ENCODE results near the gene PHF21B.
"Not testable (repeated sequence)": the region's sequence is repeated elsewhere in the genome, so short reads cannot be mapped to it uniquely, and the experiment has no call there.

Gene PHF21B

DNA sequence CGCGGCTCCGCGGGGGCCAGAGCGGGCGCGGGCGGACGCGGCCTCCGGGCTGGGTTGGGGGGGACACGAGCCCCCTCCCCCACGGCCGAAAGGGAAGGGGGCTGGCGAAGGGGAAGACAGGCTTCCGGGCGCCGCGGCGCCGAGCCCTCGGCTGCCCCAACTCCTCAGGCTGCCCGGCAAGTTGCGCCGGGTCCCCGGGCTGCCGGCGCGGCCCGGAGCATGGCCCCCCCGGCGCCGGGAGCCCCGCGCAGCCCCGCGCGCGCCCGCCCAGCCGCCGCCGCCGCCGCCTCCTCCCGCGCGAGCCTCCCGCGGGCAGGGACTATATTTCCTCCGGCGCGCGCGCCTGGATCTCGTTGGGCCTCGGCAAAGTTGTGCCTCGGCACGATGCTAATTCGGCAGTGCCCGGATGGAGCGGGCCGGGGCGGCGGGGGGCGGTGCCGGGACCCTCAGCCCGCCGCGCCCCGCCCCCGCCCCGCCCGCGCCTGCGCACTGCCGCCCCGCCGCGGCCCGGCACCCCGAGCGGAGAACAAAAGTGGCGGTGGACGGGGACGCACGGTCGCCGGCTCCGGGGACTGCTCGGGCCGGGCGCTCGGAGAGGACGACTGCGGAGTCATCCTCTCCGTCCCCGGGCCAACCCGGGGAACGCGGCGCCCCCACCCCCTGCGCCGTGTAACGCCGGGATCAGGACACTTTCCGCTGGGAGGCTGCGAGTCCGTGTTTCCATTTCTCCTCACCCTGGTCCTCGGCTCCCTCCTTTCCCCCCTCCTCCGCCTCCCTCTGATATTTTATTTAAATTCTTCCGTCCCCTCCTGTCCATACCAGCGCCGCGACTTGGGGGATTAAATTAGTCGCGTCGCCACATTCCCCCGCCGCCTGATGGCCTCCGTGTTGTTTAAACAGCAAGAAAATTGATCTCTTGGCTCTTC is at the start of gene PHF21B:
Gene PHF21B, minus strand, starts transcription at position 400 of the 926 bp plus-strand sequence. CDS start 456 bp downstream, outside the sequence.
- no peak for DNase-seq

DNA sequence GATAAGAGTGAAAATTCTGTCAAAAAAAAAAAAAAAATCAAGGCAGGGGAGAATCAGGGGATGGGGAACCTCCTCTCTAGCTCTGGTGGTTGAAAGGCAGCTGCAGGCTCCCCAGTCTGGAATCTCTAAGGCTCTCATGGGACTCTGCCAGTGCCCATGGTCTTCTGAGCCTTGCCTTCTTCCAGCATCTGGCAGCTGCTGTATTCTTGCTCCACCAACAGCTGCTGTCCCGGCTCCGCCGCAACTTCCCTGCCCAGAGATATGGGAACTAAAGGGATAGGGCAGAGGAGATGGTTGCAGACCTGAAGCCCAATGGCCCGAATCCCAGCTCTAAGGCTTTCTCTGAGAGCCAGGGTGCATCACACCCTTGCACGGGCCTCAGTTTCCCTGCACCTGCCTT is 49.5 kb upstream of the PHF21B start:
- no peak for DNase-seq

DNA sequence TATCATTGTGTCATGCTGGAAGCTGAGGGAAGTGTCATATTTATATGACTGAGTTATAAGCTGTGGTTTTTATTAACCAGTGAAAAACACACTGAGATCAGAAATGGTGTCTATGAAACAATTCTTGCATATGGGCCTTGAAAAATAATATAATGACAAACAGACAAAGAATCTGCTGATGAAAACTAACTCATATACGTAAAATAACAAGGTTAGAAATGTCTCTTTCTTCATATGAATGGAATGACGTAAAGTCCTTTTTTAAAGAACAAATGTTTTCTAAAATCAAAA is 48.8 kb upstream of the PHF21B start:
- no peak for DNase-seq

DNA sequence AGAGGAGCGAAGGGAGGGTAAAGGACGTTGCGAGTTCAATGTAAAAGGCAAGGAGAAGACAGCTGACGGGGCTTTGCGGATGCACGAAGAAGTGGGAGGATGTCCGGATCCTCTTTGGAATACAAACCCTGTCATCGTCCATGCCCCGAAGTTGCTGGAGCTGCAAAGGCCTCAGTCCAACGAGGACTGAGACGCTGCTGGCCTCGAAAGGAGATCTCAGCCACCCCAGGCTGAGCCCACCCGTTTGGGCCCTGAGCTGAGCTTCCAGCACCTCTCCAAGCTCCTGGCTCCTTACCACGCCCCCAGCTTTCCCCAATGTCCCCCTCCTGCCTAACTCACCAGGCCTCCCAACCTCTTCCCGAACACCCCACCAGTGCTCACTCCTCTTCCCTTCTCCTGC is 46.1 kb upstream of the PHF21B start:
- DNase-seq, result no peak

DNA sequence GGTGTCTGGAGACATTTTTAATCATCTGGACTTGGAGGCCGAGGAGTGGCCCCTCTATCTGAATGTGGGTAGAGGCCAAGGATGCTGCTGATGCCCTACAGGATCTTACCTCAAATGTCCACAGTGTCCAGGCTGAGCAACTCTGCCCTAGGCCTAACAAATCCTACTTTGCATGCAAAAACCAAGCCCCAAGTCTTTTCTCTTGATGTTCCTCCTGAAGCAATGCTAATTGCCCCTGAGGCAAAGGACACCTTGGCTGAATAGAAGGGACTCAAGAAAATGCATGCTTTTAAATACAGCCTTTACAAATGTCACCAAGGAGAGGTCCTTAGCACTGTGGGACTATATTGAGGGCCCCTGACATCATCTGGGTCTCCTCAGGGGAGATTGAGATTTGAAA is 43.8 kb upstream of the PHF21B start:
- no peak for DNase-seq

DNA sequence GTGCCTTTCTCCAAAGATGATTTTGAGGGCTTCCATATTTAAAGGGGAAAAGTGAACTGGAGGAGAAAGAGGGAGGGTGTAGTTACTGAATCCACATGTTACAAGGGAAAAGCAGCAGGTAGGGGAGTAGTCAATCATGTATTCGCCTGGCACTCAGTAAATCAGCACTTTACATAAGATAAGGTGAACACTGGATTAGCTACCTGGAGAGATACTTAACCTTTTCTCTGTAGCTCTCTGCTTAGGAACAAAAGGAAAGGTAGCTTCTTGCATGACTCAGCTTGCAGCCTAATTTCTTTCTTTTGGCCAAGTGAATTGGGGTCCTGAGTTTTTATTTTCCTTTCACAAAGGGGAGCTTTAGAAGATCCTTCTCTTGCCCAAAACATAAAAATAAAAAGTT is 43.3 kb upstream of the PHF21B start:
- DNase-seq, result no peak

DNA sequence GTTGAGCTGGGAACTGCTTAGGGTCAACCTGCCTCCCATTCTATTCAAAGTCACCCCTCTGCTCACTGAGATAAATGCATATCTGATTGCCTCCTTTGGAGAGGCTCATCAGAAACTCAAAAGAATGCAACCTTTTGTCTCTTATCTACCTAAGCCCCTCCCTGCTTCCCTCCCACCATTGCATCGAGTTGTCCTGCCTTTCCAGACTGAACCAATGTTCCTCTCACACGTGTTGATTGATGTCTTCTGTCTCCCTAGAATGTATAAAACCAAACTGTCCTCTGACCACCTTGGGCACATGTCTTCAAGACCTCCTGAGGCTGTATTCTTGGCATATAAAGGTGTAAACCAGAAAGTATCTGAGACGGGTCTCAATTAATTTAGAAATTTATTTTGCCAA is 42.9 kb upstream of the PHF21B start:
- DNase-seq, result not testable (repeated sequence)

DNA sequence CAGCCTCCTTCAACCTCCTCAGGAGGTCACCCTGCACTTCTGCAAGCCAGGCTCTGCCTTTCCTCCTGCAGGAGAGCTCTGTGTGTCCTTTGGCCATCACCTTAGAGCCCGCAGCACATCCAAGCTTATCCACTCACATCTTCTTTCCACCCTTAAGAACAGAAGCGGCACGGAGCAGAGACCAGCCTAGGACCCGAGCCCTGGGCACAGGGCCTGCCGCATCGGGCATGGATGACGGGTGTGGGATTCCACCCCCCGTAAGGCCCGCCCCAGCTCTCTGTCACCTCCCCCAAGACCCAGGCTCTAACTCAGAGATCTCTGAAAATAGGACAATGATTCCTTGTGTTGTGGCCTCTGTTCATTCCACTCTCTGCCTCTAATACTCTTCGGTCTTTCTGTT is 42.1 kb upstream of the PHF21B start:
- DNase-seq, result no peak

DNA sequence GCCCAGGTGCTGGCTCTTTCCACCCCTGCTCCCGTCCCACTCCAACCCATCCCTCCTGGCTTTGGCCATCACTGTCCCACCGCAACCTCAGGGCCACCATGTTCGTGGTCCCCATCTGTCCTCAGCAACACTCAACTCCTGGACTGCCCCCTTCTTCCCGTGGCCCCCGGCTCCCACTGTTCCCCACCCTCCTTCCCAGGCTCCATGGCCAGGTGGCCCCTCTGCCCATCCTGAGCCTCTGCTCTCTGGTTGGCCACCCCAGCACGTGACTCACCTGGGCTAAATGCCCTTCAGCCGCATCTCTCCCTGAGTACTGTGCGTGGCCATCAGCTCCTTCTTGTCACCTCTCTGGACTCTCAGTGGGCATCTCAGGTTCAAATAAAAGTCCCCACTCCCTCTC is 41.6 kb upstream of the PHF21B start:
- DNase-seq, result no peak

DNA sequence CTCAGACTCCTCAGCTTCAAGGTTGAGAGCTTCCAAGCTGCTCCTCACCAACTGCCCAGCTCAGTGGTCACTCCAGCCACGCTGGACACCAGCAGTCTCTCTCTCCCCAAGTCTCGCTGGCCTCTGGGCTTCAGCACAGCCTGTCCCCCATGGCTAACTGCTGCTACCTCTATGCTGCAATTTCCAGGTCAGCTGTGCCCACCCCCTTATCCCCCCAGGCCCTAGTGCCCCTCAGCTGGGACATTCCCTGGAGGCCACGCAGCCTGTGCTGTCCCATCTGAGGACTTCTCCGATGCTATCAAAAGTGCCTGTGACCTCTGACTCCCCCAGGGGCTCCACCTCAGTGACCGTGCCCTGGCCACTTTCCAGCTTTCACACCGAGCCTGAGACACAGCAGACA is 37.5 kb upstream of the PHF21B start:
- no peak for DNase-seq

DNA sequence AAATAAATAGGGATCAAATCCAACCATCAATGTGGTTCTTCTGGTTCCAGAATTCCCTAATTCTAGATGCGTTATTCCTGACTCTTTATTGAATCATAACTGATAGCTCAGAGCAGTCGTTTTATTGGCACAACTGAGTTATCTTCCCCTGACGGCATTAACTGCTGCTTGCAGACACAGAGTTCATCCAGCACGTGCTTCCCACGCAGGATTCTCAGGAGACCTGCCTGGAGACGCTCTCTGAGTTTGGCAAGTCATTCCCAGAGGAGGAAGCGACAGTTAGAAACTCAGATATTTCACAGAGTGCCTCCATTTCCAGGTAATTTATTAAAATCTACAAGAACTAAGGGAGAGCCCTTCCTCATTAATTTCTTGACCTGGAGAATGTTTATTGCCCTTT is 35.4 kb upstream of the PHF21B start:
- DNase-seq, result no peak

DNA sequence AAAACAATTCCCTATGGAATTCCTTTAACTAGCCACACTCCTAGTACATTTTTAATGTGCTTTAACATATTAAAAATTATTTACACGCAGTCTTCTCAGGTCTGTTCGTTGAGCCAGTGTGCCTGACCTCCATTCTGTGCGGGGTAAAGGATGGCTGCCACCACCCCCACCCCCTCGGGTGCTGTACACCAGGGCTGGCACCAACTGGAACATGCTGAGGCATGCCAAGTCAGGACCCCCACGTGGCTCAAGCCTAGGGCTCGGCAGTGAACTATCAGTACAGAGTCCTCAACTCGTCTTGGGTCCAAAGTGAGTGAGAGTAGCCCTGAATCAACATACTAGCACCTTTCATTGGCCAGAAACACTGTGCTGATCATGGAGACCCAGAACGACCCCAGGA is 32.5 kb upstream of the PHF21B start:
- no peak for DNase-seq

DNA sequence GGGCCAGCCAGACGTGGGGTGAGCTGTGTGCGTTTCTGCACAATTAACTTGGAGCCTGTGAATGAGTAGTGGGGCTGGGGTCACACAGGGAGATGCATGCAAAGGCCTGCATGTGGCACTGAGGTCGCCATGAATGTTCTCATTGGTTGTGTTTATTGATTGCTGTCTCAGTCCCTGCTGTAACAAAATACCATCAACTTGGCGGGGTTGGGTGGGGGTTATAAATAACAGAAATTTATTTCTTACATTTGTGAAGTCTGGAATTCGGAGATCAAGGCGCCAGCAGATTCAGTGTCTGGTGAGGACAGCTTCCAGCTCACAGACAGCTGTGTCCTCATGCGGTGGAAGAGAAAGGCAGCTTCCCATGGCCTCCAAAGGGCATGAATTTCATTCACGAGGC is 29.3 kb upstream of the PHF21B start:
- DNase-seq, result no peak

DNA sequence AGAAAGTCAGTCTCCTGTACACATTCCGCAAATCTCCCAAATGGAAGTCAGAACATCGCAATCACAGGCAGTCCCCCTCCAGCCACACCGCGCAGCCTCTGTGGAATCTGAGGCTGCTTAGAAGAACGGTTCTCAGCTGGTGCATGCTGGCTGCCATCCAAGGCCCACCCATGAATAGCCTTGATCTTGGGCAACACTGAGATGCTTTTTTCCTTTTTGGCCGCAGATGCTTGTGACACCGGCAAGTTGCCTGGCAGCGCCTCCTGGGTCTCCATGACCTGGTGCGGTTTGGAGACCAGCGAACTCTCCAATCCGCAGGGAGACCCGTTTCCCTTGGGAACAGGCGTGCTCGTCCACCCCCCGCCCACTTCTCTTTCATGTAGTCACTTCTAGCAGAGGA is 26.3 kb upstream of the PHF21B start:
- no peak for DNase-seq

DNA sequence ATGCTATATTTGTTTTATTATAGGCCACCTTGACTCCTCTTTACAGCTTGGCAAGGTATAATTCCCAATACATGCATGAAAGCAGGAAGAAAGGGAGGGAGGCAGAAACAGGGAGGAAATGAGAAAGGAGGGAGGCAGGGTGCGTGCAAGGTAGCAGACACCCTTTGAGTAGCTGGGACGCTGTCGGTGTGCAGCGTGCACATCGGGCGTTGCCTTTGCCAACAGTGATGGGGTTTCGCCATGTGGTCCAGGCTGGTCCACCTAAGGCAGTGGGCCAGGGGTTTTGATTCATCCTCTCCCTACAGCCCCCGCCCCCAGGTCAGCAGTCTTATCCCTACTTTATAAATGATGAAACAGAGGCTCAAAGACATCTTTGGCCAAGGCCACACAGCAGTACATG is 25.0 kb upstream of the PHF21B start:
- DNase-seq, result no peak

DNA sequence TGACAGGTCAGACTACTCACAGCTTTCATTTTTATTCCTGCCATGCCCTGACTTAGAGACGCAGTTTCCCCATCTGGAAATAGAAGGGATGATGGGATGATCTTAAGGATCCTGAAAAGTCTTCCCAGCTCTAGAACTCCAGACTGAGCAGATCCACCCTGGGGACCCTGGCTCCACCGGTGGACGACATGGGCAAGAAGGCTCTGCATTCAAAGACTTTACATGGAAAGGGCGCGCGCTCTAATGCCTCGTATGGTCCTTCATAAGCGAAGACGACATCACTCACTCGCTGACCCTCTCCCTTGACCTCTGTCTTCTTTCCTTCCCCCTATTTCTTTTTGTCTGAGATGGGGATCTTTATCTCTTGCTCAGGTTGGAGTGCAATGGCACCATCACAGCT is 24.4 kb upstream of the PHF21B start:
- DNase-seq, result no peak

DNA sequence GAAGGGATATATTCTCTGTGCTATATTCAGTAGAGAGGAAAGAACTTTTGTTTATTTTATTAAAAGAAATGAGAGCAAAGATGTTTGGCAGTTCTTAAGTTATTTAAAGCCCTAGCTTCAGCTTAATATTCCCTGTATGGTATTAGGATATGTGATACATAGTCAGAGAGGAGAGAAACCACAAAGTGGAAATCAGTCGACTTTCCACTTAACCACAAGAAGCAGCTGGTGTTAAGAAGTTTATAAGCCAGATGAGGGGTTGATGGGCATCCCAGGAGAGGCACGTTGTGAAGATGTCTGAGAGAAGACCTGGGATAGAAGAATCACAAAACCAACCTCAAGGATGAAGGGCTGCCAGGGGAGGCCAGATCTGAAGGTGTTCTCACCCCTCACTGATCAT is 23.3 kb upstream of the PHF21B start:
- no peak for DNase-seq

DNA sequence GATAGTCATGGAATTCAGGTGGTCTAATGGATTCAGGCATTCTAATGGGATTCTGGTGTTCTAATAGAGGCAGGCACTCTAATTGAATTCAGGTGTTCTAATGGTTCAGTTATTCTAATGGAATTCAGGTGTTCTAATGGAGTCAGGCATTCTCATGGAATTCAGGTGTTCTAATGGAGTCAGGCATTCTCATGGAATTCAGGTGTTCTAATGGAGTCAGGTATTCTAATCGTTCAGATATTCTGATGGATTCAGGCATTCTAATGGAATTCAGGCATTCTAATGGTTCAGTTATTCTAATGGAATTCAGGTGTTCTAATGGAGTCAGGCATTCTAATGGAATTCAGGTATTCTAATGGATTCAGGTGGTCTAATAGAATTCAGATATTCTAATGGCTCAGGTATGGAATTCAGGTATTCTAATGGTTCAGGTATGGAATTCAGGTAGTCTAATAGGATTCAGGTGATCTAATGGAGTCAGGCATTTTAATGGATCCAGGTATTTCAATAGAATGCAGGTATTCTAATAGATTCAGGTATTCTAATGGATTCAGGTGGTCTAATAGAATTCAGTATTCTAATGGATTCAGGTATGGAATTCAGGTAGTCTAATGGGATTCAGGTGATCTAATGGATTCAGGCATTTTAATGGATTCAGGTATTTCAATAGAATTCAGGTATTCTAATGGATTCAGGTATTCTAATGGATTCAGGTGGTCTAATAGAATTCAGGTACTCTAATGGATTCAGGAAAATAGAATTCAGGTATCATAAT is 22.0 kb upstream of the PHF21B start:
- DNase-seq, result no peak

DNA sequence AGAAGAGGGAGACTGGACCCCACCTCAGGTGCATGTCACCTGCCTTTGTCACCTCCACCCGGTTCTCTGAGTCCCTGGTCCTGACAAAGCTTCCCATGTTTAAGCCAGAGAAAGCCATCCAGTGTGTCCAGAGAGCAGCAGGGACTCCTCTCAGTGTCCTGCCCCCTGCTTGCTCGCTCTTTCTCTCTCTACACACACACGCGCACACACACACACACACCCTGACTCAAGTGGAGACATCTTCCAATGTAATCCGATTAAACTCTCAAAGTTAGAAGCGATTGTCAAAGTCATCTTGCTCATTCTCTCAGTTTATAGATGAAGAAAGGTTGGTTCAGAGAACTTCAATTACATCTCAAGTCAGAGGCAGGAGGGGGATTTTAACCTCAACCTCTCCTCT is 19.7 kb upstream of the PHF21B start:
- no peak for DNase-seq

DNA sequence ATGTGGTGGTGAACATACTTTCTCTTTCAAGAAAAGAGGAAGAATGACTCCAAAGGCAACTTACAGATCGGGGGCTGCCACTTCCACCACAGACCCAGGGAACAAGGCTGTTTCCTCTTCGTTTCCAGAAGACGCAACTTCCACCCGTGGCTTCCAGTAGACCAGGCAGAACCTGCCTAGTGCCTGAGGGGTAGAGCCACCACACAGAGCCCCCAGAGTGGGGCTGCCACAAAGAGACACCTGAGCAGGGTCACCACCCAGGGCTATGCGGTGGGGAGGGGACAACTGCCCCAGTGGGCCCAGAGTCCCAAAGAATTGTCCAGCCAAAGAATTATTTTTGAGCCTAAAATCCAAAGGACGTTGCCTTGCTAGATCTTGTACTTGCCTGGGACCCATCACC is 16.7 kb upstream of the PHF21B start:
- DNase-seq, result no peak

DNA sequence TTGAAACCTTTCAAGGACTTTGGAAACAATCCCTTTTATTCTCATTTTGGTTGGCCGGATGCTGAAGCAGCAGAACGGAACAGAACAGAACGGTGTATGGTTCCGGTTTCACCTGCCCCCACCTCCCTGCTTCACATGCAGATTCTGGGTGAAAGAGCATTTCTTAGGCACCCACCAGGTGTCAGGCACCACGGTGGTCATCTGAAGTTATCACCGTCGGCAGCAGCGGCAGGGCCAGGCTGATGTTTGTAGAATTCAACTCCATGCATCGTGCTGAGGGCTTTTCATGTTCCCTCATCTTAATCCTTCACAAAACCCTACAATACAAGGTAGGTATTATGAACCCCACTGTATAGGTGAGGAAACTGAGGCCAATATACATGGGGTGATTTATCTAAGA is 13.6 kb upstream of the PHF21B start:
- DNase-seq, result no peak

DNA sequence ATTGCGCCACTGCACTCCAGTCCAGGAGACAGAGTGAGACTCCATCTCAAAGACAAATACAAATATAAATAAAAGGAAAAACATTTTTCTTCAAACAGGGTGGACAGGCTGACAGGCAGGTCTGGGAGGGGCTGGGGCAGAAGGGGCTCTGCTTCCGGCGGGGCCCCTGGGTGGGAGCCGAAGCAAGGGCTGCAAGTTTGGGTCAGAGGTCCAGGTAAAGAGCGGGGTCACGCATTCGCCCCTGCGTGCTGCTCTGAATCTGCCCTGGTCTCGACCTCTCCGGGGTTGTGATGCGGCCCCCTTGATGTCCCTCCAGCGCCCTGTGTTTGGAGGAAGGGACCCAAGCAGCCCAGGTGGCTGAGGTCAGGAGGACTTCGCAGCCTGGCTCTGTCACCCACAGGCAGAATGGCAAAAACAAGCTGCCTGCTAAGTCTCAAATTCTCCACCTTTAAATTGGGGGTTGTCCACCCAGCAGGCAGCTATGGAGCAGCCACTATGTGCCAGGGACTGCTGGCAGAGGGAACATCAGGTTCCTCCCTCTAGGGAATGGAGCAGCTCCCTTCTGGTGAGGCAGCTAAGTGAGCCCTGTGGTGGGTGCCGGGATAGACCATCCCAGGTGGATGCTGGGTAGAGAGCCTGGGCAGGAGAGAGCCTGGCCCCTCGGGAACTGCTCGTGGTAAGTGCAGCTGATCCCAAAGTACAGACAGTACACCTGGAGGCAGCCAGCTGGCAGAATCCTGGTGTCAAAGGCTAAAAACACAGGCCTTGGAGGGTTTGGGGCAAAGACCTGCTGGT is 10.3 kb upstream of the PHF21B start:
- no peak for DNase-seq

DNA sequence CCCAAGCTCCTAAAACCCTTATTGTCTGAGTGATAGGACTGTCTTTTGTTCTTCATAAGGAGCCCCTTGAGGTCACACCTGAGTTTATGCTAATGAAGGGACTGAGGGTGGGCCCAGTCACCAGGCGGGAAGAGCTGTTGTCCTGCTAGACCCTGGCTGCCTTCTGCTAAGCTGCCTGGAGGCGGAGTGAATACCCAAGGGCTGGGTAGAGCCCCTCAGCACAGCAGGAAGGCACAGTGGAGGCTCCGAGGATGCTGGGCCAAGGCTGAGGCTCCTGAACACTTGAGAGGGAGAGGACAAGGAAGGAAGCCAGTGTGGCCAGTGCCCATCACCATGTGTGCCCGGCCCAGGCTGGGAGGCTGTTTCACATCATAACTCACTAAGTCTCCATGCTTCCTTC is 4.8 kb upstream of the PHF21B start:
- DNase-seq, result no peak

DNA sequence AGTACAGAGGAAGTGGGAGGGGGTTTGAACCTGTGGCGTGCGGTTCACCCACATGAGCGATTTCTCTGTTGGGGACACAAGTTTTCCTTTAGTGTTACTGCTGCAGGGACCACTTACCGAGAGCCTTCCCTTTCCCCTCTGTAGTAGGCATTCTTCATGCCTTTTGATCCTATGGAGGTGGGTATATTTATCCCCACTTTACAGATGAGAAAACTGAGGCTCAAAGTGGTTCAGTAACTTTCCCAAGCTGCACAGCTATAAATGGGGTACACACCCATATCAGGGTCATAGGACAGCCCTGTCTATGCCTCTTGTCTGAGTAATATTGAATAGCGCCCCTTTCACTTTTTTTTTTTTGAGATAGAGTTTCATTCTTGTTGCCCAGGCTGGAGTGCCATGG is 3.3 kb upstream of the PHF21B start:
- no peak for DNase-seq
